Hematopoietic multipotent progenitor cell treated with erythropoietin and hydrocortisone succinate and interleukin-3 and kit ligand, for 4 days (in vitro differentiated cells): ENCODE measurements around the gene C4orf54.

Experiments
- DNase-seq: peaks from one replicate; pipeline ENCODE4 v3.0.0-alpha.2; 2015

C4orf54 gene

DNA sequence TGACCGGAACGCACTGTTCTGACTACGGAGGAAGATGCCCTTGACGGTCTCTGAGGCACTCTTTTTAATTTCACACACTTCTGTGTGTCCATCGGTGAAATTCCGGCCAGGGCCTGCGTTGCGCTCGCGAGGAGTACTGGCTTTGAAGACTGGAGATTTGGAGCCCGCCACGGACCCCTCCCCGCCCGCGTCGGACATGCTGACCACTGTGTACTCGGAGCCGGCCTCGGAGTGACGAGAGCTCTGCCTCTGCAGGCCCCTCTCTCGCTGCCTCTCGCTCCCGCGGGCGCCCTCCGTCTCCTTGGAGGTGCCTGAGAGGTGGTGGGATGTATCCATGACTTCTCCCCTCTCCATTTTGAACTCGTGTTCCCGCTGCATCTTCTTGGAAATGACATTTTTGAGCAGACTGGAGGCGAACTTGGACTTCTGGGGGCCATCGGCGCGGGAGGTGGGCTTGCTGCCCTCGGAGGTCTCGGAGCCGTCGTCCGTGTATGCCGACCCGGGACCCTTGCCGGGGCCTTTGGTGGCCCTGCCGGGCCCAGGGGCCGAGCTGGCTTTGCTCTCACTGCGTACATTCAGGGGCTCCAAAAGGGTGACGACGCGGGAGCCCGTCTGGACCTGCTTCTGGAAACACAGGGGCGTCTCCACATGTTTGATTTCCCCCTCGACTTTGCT lies 5.7 kb downstream of the C4orf54 start:
- DNase-seq = no peak

DNA sequence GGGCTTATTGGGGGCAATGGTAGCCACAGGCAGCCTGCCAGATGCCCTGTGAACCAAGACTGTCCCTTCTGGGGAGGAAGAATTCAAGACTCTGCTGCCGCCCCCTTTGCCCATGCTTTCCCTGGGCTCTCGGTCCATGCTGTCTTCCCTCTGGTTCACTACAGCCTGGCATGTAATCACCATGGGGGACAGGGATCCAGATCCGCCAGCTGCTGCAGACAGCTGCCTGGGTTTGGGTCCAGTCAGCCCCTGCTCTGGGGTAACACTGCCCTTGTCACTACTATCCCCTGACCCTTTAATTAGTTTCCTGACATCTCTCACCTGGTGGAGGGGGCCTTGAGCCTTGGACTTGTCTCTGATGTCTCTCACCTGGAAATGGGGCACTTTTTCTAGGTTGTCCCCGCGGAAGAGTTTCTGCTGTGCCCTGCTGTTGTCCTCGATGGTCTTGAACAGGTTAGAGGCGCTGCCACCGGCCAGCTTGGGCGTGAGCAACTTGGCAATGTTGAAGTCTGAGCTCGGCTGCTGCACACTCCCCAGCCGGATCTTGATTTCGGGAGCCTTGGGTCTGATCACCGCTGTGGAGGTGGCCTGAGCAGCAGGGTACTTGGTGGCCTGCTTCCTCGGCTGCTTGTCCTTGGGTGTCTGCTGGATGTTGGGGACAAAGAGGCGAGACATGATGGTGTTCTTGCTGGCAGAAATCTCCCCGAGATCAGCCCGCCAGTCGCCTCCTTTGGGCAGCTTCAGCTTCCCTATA lies 6.4 kb downstream of the C4orf54 start:
- no peak for DNase-seq

DNA sequence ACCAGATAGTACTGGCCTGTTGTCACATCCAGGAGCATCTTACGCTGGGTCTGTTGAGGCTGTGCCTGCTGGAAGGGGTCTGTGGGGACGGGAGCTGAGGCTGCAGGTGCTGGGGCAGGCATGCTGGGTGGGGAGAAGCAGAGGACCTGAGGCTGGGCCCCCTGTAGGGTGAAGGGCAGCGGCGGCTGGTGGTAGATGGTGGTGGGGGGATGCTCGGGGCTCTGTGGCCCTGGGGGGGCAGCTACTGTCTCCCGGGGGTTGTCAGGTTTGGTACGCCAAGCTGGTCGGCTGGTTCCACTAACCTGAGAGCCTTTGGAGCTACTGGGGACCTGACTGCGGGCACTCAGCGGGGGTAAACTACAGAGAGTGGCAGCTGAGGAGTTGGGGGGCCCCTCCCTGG lies 7.8 kb downstream of the C4orf54 start:
- DNase-seq = no peak

DNA sequence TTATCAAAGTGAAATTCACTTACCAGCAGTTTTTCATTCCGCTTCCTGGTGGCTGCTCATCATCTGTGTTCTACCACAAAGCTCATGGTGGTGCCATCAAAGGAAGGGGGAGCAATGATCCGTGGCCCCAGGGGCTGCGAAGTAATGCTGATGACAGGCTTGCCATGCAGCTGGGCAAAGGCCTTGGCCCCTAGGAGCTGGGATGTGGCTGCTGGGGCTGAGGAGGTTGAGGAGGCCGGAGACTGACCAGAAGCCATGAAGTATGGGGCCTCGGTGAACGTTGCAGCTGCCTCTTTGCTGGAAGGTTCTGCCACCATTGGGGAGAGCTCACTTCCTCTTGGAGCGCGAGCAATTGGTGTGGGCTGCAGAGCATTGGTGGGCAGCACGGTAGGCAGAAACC lies 8.4 kb downstream of the C4orf54 start:
- DNase-seq = no peak

DNA sequence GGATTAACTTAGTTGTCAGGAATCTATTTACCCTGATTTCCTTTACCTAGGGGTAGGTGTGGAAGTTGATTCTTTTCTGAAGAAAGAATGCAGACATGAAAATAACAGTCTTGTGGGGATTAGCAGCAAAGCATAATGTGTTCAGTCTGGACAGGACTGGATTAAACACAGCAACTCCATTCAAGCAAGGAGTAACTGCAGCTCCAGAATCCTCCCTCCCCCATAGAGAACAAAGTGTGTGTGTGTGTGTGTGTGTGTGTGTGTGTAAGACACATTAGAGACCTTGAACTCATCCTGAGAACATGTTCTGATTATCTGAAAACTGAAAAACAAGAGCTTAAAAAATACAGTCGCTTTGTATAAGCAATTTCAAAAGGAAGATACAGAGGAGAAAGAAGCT lies 9.3 kb downstream of the C4orf54 start:
- no peak for DNase-seq

DNA sequence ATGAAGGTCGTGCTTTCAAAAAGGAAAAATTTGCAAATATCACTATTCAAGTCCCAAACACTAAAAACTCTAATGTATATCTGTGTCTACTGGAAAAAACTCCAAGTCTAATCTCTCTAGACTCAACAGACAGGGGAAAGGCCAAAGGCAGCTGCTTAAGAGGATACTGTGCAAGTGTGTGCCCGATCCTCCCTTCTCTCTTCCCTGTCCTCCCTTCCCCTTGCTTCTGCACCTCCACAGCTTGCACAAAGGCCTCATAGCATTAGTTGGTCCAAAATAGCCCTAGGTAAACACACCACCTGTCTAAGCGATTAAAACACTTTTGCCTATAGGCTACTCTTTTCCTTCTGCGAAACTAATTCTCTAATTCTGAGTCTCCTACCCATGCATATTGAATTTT lies 10.6 kb downstream of the C4orf54 start:
- DNase-seq = no peak

DNA sequence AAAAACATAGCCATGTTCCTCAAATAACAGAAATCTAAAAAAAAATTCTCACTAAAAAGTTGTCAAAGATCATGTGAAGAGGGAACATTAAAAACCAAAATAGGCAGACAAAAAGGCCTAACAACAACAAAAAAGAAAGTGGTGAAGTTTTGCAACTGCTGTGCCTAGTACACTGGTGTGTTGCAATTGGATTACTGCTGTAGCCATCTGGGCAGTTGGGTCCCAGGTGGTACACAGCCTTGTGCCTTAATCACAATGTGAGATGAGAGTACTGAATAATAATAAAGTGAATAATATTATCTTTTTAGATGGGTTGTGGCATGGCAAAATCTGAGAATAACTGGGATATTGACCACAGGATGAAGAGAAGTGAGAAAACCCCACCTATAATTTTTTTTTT lies 12.0 kb downstream of the C4orf54 start:
- peak; percentile 13 for DNase-seq

DNA sequence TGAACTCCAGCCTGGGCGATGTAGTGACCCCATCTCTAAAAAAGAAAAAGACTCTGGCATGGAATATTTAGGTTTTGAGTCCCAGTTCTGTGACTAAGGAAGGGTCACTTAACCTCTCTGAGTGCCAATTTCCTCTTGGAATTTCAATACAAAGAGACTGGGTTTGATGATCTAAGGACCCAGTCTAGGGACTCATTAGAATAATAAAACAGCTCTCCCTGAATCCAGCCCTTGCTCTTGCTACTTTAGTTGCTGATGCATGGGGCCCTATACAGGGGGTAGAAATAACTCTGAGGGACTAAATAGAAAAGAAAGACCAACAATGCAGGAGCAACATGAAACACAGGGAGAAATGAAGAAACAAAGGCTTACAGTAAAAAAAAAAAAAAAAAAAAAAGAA lies 12.6 kb downstream of the C4orf54 start:
- DNase-seq = no peak

DNA sequence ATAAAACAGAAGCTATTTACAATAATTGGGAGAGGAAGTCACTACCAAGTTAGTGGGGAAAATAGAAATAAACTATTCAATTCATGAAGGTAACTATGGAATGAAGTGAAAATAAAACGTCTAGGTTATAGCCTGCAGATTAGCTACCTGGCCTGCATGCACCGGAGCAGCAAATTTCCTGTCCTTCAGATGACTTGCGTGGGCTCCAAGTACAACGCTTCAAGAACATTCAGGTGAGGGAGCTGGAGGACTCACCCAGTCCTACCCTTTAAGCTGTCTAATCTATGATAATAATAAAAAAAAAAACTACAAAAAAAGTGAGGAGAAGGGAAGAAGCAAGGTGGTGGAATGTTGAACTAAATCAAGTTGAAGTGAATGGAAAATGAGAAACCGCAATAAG lies 13.2 kb downstream of the C4orf54 start:
- DNase-seq = no peak

DNA sequence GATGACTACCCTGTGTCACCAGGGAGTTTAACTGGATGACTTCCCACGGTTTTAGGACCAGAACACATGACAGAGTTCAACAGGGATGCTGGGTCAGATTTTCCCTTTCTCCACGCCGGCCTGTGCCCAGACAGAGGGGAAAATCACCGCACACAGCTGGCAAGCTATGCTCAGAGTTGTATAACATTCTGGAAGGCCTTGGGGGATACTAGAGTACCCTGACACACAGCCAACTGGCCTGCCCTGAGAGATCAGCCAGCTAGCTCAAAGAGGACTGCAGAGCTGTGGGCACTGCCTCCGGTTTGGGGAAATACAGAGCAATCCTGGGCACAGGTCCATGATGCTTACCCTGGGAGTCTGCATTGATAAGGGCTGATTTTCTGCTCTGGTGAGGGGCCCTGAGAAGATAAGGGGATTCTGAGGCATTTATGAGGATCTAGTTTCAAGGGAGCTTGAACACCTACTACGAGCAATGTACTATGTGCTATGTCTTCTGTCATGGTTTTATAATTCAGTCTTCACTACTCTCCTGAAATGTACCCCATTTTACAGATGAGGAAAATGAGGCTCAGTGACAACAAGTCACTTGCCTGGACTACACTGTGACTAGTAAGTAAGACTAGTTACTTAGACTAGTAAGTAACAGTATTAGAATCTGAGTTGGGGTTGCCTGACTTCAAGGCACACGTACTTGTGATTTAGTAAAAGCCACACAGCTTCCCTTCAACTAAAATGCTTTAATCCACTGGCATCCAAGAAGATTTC lies 14.7 kb downstream of the C4orf54 start:
- no peak for DNase-seq

DNA sequence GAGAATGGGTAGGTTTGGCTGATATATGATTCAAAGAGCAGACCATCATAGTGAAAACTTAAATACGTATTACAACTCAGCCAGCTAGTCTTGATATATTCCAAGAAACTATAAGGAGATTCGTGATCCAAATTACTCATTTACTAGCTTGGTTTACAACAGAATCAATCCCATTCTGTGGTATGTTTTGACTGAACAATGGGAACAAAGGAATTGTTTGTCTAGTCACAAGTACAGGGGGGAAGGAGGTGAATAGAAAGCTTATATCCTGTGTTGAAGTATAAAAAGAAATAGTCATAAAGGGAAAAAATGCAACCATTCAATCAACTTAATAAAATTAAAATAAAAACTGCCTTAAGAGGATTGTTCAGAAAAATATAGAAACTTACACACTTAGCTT lies 17.0 kb downstream of the C4orf54 start:
- no peak for DNase-seq

DNA sequence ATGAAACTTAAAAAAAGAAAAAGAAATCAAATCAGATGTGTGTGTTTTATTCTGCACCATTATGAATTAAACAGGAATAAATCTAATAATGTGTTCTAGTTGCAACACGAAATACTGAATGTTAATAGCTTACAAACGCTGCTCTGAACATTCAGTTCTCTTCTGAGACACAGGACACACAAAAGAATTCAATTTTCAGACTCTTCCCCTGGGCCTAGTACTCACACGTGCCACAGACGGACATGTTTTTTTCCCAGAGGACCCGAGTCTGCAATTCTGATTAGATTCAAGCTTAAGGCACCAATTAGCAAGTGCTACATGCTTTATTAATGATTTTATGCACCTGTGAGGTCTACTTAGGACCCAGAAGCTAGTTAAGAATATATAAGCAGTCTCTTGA lies 20.5 kb downstream of the C4orf54 start:
- no peak for DNase-seq

DNA sequence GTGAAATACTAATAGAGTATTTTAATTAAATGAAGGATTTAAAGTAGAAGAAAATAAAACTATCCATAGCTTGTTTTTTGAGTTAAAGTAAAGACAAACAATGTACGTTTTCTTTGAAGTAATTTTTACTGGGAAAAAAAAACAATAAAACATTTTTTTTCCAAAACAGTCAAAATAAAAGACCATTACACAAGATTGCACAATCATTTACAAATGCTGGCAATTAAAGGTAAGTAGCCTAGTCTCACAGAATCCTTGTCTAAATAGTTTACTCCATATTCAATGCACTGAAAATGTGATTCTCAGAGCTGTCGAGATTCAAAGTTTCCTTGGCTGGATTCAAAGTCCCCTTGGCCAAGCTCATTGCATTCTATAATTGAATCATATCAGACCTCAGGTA lies 21.2 kb downstream of the C4orf54 start:
- DNase-seq = no peak

DNA sequence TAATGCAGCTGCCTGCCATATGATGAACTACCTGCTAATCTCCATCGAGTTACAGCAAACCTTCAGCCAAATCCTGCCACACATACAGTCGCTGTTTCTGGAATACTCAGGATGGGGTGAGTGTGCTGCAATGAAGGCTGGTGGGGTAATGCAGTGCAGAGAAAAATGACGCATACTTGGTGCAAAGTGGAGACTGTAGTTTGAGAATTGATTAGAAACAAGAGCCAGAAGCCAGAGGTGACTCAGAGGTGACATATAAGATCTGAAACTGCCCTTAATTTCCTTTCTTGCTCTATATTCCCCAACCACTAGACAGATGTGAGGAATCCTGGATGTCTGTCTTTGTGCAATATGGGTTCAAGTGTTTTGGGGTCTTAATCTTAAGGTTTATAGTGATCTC lies 22.0 kb downstream of the C4orf54 start:
- DNase-seq = no peak

DNA sequence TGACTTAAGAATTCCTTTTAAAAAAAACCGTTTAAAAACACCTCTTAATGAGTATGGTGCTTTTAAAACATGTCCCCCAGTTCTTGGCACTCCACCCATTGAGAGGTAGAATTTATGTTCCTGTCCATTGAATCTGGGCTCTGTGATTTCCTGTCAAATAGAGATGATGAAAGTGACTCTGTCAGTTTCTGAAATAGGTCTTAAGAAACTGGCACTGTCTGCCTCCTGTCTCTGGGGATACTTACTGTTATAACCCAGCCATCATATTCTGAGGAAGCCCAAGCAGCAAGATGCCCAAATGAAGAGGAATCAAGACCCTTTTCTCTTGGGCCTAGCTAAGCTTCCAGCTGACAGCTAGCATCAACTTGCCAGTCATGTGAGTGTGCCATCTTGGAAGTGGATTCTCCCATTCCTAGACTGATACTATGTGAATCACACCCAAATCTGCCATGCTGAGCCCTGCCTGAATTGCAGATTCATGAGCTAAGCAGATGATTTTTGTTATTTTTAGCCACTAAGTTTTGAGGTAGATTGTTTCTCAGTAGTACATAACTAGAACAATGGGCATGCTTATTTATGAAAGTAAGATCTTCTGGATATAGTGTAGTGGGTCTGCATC lies 22.8 kb downstream of the C4orf54 start:
- DNase-seq = no peak

DNA sequence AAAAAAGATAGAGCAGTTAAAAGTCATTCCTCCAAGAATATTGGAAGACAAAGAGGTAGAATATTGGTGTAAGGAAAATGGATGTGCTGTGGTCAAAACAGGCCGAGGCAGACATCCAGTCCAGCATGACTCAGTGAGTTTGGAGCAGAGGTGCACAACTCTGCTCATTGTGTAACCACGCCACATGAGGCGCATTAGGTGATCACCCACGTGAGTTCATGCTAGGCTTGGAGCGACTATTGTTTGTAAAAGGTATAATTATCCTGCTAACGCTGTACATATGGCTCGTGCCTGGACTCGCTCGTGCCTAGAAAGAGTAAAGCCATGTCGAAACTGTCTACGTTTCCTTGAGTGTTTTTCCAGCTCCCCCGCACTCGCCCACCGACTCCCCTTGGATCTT lies 23.9 kb downstream of the C4orf54 start:
- DNase-seq = no peak

DNA sequence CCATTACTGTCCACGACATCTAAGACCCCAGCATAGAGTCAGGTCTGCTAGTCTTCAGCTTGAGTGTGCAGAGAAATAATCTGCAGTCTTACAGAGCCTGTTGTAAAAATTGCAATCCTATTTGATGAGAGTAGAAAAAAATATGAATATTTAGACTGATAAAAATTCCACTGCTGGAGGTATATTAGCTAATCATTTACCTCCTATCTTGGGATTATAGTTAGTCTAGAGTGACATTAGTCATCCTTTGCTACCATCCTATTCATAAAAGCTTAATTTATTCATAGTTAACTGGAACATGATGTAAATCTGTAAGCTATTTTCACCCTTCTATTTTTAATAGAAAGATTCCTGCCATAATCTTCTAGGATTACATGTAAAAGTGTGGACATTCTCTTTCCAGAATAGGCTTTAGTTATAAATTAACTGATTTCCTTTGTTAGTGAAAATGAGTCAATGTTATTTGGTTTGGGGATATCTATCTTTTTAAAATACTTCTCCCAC lies 26.7 kb downstream of the C4orf54 start:
- DNase-seq = no peak

DNA sequence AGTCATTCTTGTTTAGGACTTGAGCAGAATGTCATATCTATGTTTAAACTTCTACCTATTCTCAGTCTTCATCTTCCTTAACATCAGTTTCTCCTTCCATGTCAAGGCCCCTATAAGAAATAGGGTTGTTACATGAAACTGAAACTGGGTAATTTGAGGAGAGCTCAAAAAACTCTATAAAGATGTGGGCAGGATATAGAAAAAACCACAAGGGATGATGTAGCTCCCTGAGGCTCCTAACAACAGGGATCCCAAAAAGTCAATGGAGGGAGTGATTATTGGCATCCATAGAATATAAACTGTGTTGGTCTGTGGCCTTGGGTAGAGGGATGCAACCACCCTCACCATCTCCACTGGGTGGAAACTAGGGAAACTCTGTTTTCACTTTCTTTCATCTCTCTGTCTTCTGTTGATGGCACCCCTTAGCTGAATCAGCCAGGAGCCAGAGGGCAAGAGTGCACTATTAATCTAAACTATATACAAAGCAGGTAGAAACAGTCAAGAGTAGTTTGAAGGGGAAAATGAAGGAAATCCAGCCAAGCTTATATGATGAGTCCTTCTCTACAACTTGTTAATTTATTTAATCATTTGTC lies 27.6 kb downstream of the C4orf54 start:
- no peak for DNase-seq

DNA sequence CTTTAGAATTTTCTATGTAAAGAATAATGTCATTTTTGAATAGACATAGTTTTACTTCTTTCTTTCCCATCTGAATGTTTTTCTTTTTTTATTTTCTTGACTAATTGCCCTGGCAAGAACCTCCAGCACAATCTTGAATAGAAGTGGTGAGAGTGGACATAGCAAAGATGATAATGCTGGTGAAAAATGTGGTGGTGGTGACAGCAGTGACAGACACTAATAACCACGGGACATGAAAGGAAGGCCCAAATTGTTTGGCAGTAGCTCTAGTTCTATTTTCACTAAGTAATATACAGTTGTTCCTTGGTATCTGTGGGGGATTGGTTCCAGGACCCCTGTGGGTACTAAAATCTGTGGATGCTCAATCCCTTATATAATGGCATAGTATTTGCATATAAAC lies 29.6 kb downstream of the C4orf54 start:
- no peak for DNase-seq

DNA sequence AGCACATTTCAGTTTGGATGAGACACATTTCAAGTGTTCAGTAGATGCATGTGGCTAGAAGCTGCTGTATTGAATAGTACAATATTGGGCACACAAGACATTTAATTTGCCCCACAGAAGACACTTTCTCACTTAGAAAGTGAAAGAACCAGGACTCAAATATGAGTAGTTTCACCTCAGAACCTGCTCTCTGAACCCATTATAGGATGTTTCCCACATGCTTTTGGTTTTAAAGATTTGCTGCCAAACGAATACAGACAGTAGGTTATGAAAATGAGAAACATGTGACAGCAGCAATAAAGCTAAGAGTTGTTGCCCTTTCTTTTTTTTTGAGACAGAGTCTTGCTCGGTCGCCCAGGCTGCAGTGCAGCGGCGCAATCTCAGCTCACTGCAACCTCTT lies 32.3 kb downstream of the C4orf54 start:
- DNase-seq = no peak

DNA sequence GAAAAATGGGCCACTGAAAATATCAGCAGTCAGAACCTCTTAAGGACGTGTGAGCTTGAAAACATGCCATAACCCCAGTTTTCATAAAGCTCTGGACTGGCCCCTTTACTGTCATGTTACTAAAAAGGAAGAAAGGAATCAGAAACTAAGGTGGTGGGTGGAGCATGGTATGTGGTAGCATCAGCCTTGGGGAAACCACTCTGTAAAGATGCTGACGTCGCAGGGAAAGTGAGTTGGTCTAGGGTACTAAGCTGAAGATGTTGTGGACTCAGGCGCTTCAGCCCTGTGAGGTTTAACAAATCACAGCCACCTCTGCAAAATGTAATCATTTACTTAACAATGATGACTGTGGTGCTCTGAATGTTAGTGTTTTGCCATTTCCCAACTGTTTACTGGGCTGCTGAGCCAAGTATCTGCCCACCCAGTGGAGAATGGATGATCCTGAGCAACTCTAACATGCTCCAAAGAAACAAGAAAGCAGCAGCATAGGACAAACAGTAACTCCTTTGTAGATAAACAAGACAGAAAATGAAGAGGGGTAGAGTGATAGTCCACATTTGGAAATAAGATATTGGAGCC lies 33.4 kb downstream of the C4orf54 start:
- DNase-seq = no peak

DNA sequence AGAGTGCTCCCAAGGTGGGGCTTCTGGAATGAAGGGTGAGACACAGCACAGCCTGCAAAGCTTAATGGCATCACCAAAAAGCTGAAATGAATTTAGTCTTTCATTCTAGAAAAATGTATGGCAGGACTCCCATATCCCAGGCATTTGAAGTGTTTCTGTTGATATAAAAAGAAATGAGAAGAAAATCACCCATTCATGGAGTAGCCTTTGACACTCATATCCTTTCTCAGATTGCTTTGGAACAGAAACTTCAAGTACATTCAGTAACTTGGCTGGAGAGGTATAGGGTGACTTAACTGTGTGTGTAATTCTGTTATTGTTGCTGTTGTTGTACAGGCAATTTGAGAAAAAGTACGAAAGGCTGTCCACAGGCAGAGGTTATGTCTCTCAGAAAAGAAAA lies 35.3 kb downstream of the C4orf54 start:
- no peak for DNase-seq

DNA sequence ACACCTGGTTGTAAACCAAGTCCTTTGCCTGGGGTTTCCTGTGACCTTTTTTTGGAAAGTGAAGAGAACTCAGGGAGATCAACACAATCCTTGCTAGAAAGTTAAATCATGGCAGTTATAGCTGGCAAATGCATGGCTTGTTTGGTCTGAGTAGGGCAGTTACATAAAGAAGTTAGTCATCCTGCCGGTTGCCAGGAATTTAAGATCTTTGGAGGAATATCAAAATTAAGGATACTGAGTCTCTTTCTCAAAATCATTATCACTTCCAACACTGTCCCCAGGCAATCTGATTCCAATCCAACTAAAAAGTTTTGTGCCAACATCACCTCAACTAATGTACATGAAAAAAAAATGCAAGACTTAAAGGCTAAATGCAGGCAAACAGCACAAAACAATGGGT lies 40.3 kb downstream of the C4orf54 start:
- no peak for DNase-seq
